Measurements from ENCODE around the gene HOXB8.

Gene HOXB8

DNA sequence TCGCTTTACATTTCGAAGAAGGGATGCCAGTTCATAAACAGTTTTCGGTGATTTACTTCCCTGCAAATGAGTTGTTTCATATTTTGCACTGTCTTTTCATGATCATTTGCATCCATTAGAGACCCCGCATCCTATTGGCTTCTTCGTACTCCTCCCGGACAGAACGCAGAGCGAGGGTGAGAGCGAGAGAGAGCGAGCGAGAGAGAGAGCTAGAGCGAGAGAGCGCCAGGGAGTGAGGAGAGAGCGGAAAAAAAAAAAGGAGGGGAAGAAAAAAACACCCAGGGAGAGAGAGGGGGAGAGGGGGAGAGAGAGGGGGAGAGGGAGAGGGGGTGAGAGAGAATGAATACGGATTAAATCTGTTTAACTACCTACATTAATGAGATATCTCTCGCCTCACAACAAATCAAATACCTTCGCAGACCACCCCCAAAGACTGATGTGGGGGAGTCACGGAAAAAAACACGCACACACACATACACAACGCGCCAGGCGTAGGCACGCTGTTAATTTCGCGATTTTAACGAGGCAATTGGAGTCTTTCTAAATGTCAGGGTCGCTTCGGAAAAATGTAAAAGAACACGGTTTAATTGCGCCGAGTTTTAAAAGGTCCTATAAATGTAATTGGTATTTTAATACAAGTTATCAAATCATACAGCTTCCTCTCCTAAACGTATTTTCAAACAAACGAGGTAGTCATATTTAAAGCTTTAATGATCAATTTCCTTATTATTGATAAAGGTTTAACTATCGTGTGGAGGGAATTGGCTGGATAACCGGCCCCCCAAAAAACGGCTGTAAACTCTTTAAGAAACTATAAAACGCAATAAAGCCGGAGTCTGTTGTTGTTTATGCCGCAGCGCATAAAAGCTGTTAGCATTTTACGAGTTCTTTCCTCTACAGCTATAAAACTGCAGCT is at the start of gene HOXB8:
HOXB8 (minus strand) TSS at position 246 of the 916 bp plus-strand sequence. CDS start 588 bp downstream, outside the sequence.
- TF ChIP-seq CSRNP3 (CRISPR knock-in tag; IDR thresholded peaks at IDR 0.05) (no peak), RARB (CRISPR knock-in tag; IDR thresholded peaks at IDR 0.05) (no peak), ZNF565 (CRISPR knock-in tag; conservative IDR thresholded peaks at IDR 0.05; ENCODE audit: low read depth) (no peak), ZNF70 (CRISPR knock-in tag; IDR thresholded peaks at IDR 0.05) (no peak), OSR1 (CRISPR knock-in tag; IDR thresholded peaks at IDR 0.05) (no peak), PPARA (CRISPR knock-in tag; IDR thresholded peaks at IDR 0.05; ENCODE audit: borderline replicate concordance) (no peak), BACH2 (CRISPR knock-in tag; IDR thresholded peaks at IDR 0.05; ENCODE audit: borderline replicate concordance) (no peak), ZC3H10 (CRISPR knock-in tag; IDR thresholded peaks at IDR 0.05) (no peak), ZFP3 (CRISPR knock-in tag; IDR thresholded peaks at IDR 0.05) (no peak), ZFP30 (CRISPR knock-in tag; IDR thresholded peaks at IDR 0.05) (no peak), CSDC2 (CRISPR knock-in tag; IDR thresholded peaks at IDR 0.05) (no peak)
- TF ChIP-seq, protein P1, sequence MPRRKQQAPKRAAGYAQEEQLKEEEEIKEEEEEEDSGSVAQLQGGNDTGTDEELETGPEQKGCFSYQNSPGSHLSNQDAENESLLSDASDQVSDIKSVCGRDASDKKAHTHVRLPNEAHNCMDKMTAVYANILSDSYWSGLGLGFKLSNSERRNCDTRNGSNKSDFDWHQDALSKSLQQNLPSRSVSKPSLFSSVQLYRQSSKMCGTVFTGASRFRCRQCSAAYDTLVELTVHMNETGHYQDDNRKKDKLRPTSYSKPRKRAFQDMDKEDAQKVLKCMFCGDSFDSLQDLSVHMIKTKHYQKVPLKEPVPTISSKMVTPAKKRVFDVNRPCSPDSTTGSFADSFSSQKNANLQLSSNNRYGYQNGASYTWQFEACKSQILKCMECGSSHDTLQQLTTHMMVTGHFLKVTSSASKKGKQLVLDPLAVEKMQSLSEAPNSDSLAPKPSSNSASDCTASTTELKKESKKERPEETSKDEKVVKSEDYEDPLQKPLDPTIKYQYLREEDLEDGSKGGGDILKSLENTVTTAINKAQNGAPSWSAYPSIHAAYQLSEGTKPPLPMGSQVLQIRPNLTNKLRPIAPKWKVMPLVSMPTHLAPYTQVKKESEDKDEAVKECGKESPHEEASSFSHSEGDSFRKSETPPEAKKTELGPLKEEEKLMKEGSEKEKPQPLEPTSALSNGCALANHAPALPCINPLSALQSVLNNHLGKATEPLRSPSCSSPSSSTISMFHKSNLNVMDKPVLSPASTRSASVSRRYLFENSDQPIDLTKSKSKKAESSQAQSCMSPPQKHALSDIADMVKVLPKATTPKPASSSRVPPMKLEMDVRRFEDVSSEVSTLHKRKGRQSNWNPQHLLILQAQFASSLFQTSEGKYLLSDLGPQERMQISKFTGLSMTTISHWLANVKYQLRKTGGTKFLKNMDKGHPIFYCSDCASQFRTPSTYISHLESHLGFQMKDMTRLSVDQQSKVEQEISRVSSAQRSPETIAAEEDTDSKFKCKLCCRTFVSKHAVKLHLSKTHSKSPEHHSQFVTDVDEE (CRISPR knock-in tag; IDR thresholded peaks at IDR 0.05), result no peak
- no peak for ATAC-seq

DNA sequence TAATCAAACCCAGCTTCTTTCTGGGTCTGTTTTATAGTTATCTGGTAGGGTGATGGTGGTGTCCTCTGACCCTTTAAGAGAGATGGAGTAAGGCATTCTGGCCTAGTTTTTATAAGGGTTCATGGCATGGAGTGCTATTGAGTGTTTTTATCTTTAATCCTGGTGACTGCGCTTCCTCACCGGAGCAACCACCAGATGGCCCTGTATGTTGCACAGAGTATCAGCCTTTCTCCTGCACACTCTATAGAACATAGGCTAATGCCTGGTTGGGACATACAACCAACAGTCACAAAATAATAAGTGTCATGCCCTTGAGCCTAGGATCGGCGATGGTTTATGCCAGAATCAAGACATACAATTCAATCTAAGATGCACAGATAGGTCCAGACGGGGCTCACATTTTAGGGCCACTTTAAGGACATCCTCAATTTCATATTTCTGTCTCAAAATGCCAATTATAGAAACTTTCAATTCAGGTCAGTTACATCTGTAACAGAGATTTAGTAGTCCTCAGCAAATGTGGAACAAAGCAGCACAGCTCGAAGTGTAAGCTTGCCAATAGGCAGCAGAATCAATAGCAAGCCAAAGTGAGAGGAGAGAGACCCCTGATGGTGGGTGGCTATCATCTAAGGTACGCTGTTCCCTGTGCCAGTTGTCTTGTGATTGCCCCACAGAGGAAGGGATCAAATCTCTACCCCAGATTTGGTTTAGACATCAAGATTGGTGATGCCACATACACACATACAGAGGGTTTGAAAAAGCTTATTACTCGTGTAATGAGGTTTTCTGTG is 48.2 kb upstream of the HOXB8 start:
- TF ChIP-seq CREB5 (CRISPR knock-in tag; IDR thresholded peaks at IDR 0.05; ENCODE audit: low read depth) (no peak), POU6F1 (CRISPR knock-in tag; IDR thresholded peaks at IDR 0.05; ENCODE audit: borderline replicate concordance, low read depth) (no peak), TCF4 (CRISPR knock-in tag; IDR thresholded peaks at IDR 0.05; ENCODE audit: borderline replicate concordance) (no peak), ISL1 (CRISPR knock-in tag; IDR thresholded peaks at IDR 0.05) (no peak), GLIS3 (CRISPR knock-in tag; IDR thresholded peaks at IDR 0.05) (no peak), ZC3H10 (CRISPR knock-in tag; IDR thresholded peaks at IDR 0.05) (no peak), PPARA (CRISPR knock-in tag; IDR thresholded peaks at IDR 0.05; ENCODE audit: borderline replicate concordance) (no peak)
- peak; percentile 78 for ATAC-seq

DNA sequence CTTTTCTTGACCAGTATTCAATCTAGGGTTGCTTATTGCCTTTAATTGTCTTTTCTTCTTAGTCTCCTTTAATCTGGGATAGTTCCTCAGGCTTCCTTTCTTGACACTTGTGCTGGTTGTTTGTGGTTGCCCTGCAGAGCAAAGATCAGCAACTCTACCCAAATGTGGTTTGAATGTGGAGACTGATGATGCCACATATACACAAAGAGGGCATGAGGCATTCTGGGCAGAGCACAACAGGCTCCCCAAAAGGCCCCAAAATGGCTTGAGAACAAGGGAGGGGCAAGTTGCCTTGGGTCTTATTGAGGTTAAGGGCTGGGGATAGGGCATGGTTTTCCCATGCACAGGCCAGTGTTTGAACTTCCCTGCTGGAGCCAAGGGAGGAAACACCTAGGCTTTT is 40.8 kb upstream of the HOXB8 start:
- no peak for ATAC-seq
- TF ChIP-seq, protein P1 (CRISPR knock-in tag; IDR thresholded peaks at IDR 0.05), result no peak
- no peak for TF ChIP-seq ZFP30 (CRISPR knock-in tag; IDR thresholded peaks at IDR 0.05)
- no peak for TF ChIP-seq TCF4 (CRISPR knock-in tag; IDR thresholded peaks at IDR 0.05; ENCODE audit: borderline replicate concordance)
- no peak for TF ChIP-seq ZNF8 (CRISPR knock-in tag; IDR thresholded peaks at IDR 0.05)
- TF ChIP-seq TOX (CRISPR knock-in tag; IDR thresholded peaks at IDR 0.05; ENCODE audit: borderline replicate concordance), result no peak
- TF ChIP-seq CREB5 (CRISPR knock-in tag; IDR thresholded peaks at IDR 0.05; ENCODE audit: low read depth), result no peak
- no peak for TF ChIP-seq SNAI2 (CRISPR knock-in tag; IDR thresholded peaks at IDR 0.05)
- no peak for TF ChIP-seq ZFP3 (CRISPR knock-in tag; IDR thresholded peaks at IDR 0.05)
- TF ChIP-seq RARB (CRISPR knock-in tag; IDR thresholded peaks at IDR 0.05), result no peak
- TF ChIP-seq PPARA (CRISPR knock-in tag; IDR thresholded peaks at IDR 0.05; ENCODE audit: borderline replicate concordance), result no peak
- TF ChIP-seq CSRNP3 (CRISPR knock-in tag; IDR thresholded peaks at IDR 0.05), result no peak
- TF ChIP-seq ESRRG (CRISPR knock-in tag; IDR thresholded peaks at IDR 0.05), result no peak
- TF ChIP-seq CSDC2 (CRISPR knock-in tag; IDR thresholded peaks at IDR 0.05), result no peak
- TF ChIP-seq ZNF70 (CRISPR knock-in tag; IDR thresholded peaks at IDR 0.05), result no peak
- no peak for TF ChIP-seq BACH2 (CRISPR knock-in tag; IDR thresholded peaks at IDR 0.05; ENCODE audit: borderline replicate concordance)

Measured in SK-N-SH treated with all-trans-retinoic acid at 6 μM for 48 hours (cell line).